Transverse colon (tissue), 3 donors: ENCODE data around the gene XPO6.

ENCODE experiments used
- EP300 ChIP-seq: sonication (generic); formaldehyde crosslinking; IDR thresholded peaks from one replicate; pipeline ENCODE4 v1.6.1; 2017; ENCODE audit warnings: antibody characterized with exemption, low read depth
- POLR2A ChIP-seq: fragments of 450-650 bp; IDR thresholded peaks from one replicate; pipeline ENCODE4 v1.6.1; 2016; ENCODE audit warnings: antibody characterized with exemption, mild to moderate bottlenecking, moderate library complexity
- TF ChIP-seq, protein P1 (sequence below), 5 experiments: fragments of 200-600 bp in 3 of 5; fragments of 450-650 bp in 2 of 5; sonication (generic) in 3 of 5; IDR thresholded peaks; 1 replicate in 2 of 5; 2 replicates in 3 of 5; pipeline ENCODE4 v1.5.1; 2016 to 2017; ENCODE audit warnings: antibody characterized with exemption in 5 of 5, inconsistent platforms in 3 of 5, mild to moderate bottlenecking in 2 of 5, moderate library complexity in 1 of 5

DNA sequence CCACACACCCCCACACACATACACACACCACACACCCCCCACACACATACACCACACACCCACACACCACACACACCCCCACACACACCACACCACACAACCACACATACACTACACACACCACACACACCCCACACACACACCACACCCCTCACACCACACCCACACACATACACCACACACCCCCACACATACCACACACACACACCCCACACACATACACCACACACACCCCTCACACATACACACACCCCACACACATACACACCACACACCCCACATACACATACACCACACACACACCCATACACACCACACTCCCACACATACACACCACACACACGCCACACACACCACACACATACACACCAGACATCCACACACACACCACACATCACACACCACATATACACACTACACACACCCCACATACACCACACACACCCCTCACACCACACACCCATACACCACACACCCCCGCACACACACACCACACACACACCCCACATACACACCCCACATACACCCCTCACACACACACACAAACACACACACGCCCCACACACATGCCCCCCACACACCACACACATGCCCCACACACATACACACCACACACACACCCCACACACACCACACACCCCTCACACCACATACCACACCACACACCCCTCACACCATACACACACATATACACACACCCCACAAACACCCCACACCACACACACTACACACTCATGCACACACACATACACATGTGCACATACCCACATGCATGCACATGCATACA is 122.4 kb downstream of the XPO6 start:
- TF ChIP-seq, protein P1, sequence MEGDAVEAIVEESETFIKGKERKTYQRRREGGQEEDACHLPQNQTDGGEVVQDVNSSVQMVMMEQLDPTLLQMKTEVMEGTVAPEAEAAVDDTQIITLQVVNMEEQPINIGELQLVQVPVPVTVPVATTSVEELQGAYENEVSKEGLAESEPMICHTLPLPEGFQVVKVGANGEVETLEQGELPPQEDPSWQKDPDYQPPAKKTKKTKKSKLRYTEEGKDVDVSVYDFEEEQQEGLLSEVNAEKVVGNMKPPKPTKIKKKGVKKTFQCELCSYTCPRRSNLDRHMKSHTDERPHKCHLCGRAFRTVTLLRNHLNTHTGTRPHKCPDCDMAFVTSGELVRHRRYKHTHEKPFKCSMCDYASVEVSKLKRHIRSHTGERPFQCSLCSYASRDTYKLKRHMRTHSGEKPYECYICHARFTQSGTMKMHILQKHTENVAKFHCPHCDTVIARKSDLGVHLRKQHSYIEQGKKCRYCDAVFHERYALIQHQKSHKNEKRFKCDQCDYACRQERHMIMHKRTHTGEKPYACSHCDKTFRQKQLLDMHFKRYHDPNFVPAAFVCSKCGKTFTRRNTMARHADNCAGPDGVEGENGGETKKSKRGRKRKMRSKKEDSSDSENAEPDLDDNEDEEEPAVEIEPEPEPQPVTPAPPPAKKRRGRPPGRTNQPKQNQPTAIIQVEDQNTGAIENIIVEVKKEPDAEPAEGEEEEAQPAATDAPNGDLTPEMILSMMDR (IDR thresholded peaks at IDR 0.05) = no peak
- TF ChIP-seq POLR2A (no peak), EP300 (no peak)
